HL-60 (cell line): ENCODE results near the gene RASAL2.

Experiments
- POLR2AphosphoS5 ChIP-seq: IDR thresholded peaks from 2 replicates; pipeline ENCODE4 v1.6.1; 2012; ENCODE audit warnings: low read depth
- SPI1 ChIP-seq: IDR thresholded peaks from 2 replicates; pipeline ENCODE4 v1.6.1; 2012; ENCODE audit warnings: low read depth, mild to moderate bottlenecking, borderline replicate concordance
- TF ChIP-seq, protein P1 (sequence below): IDR thresholded peaks from one replicate; pipeline ENCODE4 v1.5.1; 2011; ENCODE audit warnings: low read length, control low read depth, inconsistent platforms; ENCODE audit not compliant: insufficient read depth
- TF ChIP-seq, protein P2 (sequence below): IDR thresholded peaks from 2 replicates; pipeline ENCODE4 v1.6.1; 2012; ENCODE audit warnings: low read depth; ENCODE audit not compliant: insufficient replicate concordance

DNA sequence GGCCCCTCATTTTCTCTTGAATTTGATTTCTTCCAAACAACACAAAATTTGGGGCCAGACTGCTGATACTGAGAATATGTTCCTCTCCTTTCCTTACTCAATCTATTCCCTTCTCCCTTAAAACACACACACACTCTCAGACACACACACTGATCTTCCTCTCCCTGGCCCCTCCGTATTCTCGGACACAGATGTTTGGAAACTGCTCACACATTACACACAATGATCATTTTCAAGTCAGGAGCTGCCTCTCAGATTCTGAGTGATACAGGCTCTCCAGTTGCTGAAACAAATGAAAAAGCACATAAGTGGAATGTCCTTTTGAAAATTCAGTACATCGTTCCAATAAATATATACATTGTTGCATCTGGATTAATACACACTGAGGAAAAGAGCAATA is 241.5 kb downstream of the RASAL2 start:
- TF ChIP-seq, protein P1, sequence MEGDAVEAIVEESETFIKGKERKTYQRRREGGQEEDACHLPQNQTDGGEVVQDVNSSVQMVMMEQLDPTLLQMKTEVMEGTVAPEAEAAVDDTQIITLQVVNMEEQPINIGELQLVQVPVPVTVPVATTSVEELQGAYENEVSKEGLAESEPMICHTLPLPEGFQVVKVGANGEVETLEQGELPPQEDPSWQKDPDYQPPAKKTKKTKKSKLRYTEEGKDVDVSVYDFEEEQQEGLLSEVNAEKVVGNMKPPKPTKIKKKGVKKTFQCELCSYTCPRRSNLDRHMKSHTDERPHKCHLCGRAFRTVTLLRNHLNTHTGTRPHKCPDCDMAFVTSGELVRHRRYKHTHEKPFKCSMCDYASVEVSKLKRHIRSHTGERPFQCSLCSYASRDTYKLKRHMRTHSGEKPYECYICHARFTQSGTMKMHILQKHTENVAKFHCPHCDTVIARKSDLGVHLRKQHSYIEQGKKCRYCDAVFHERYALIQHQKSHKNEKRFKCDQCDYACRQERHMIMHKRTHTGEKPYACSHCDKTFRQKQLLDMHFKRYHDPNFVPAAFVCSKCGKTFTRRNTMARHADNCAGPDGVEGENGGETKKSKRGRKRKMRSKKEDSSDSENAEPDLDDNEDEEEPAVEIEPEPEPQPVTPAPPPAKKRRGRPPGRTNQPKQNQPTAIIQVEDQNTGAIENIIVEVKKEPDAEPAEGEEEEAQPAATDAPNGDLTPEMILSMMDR: no peak
- TF ChIP-seq, protein P2, sequence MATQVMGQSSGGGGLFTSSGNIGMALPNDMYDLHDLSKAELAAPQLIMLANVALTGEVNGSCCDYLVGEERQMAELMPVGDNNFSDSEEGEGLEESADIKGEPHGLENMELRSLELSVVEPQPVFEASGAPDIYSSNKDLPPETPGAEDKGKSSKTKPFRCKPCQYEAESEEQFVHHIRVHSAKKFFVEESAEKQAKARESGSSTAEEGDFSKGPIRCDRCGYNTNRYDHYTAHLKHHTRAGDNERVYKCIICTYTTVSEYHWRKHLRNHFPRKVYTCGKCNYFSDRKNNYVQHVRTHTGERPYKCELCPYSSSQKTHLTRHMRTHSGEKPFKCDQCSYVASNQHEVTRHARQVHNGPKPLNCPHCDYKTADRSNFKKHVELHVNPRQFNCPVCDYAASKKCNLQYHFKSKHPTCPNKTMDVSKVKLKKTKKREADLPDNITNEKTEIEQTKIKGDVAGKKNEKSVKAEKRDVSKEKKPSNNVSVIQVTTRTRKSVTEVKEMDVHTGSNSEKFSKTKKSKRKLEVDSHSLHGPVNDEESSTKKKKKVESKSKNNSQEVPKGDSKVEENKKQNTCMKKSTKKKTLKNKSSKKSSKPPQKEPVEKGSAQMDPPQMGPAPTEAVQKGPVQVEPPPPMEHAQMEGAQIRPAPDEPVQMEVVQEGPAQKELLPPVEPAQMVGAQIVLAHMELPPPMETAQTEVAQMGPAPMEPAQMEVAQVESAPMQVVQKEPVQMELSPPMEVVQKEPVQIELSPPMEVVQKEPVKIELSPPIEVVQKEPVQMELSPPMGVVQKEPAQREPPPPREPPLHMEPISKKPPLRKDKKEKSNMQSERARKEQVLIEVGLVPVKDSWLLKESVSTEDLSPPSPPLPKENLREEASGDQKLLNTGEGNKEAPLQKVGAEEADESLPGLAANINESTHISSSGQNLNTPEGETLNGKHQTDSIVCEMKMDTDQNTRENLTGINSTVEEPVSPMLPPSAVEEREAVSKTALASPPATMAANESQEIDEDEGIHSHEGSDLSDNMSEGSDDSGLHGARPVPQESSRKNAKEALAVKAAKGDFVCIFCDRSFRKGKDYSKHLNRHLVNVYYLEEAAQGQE: no peak
- TF ChIP-seq POLR2AphosphoS5: no peak
- TF ChIP-seq SPI1: no peak
